DMS79 (cell line): ENCODE measurements around the gene ZCWPW1.

Experiments used
- DNase-seq: peaks from one replicate; lab custom pipeline; 2025; lab: John Stamatoyannopoulos, UW

The ZCWPW1 gene

DNA sequence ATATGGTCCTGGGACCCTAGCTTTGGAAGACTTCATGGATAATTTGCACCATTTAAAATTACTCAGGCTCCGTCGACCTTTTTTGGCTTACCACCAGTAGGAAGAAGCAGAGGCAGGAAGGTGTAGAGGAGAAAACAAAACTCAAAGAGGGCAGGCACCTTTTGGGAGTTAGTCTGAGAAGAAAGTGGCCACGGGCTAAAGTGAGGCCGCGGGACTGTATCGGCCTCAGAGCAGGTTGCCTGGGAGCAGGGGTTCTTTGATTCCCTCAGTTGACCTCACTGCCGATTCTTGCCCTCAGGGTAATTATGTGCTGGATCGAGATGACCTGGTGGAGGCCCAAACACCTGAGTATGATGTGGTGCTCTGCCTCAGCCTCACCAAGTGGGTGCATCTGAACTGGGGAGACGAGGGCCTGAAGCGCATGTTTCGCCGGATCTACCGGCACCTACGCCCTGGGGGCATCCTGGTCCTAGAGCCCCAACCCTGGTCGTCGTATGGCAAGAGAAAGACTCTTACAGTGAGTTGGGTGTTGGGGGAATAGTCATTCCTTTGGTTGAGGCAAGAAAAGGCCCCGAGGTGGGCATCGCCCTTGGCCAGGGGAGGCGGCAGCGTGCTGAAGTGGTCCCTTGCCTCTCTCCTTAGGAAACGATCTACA lies 4.2 kb upstream of the ZCWPW1 start:
- DNase-seq = no peak

DNA sequence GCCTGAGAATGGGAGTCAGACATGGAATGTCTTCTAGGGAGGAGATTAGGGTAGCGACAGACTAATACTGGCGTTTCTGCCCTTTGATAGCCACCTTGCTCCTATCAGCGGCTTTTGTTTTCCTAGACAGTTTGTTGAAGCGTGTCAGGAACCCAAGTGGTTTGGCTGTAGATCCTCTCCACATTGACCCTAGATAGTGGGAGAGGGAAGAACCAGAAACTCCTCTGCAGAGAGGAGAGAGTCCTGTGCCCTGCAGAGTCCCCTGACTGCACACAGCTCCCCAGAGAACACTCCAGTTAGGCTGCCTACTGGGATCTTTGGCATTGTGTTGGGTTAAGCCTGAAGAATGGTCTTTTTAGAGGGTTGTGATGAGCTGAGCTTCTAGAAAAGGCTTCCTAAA lies 3.5 kb upstream of the ZCWPW1 start:
- no peak for DNase-seq

DNA sequence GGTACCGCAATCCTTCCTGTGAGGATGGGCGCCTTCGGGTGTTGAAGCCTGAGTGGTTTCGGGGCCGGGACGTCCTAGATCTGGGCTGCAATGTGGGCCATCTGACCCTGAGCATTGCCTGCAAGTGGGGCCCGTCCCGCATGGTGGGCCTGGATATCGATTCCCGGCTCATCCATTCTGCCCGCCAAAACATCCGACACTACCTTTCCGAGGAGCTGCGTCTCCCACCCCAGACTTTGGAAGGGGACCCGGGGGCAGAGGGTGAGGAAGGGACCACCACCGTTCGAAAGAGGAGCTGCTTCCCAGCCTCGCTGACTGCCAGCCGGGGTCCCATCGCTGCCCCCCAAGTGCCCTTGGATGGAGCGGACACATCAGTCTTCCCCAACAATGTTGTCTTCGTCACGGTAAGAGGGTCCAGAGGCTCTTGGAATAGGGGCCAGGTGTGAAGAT lies 2.8 kb upstream of the ZCWPW1 start:
- DNase-seq = no peak

DNA sequence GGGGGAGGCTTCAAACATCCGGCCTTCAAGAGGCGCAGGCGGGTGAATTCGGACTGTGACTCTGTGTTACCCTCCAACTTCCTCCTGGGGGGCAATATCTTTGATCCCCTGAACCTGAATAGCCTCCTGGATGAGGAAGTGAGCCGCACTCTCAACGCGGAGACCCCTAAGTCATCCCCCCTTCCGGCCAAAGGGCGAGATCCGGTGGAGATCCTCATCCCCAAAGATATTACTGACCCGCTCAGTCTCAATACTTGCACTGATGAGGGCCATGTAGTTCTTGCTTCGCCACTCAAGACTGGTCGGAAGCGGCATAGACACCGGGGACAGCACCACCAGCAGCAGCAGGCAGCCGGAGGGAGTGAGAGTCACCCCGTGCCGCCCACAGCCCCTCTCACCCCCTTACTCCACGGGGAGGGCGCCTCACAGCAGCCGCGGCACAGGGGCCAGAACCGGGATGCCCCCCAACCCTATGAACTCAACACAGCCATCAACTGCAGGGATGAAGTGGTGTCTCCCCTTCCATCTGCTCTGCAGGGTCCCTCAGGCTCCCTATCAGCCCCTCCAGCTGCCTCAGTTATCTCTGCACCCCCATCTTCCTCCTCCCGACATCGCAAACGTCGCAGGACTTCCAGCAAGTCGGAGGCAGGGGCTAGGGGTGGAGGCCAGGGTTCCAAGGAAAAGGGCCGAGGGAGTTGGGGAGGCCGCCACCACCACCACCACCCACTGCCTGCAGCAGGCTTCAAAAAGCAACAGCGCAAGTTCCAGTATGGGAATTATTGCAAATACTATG lies 2.2 kb upstream of the ZCWPW1 start:
- DNase-seq = no peak

DNA sequence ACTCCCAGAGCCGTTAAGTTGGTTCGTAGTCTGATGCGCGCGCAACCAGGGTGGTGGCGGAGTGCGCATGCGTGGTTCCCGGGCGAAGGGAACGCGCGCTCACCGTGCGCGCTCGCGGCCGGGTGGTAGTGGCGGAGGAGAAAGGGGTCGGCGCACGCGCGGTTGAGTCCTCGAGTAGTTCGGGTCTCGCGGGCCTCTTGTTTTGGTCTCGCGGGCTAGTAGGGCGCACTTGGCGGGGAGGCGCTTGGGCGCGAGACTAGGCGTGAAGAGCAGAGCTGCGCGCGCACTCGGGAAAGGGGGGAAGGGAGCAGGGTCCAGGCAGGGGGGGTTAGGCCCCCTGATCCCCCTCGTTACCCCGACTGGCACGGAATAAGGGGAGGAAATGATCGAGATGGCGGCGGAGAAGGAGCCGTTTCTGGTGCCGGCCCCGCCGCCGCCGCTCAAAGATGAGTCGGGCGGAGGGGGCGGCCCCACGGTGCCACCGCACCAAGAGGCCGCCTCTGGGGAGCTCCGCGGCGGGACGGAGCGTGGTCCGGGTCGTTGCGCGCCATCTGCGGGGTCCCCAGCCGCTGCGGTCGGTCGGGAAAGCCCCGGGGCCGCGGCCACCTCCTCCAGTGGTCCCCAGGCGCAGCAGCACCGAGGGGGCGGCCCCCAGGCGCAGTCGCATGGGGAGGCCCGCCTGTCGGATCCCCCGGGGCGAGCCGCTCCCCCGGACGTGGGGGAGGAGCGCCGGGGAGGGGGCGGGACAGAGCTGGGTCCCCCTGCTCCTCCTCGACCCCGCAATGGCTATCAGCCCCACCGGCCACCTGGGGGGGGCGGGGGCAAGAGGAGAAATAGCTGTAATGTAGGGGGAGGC lies 1.4 kb upstream of the ZCWPW1 start, which contains the start of gene MEPCE:
Gene MEPCE, plus strand, starts transcription at position 195 of the 856 bp plus-strand sequence. Its CDS starts 188 bp downstream, at position 383.
- peak; percentile 95 for DNase-seq

DNA sequence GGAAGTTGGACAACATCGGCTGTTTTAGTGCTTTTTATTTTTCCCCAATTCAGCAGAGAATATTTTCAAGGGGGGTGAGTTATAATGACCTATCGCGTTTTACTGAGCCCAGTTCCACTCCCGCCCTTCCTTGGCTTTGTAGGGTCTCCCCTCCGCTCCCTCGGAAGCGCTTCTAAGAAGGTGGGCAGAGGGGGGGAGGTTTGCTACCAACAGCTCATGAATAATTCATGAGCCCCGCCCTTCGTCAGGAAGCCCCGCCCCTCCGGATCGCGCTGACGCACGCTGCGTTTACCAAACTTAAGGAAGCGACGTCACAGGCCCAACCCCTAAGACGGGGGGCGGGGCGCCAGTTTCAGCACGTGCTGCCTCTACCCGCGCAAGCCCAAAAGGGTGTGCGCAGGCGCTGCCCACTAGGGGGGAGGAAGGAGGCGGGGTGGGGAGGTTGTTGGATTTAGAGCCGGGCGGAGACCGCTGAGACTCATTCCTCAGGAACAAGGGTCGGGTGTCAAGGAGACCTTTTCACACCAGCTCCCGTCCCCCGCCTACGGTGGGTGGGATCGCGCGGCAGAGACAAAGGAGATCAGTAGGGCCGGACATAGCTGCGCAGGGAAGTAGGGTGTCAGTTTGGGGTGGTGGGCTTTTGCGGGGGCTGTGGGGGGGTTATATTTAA lies 599 bp upstream of the ZCWPW1 start:
- peak; percentile 96 for DNase-seq

DNA sequence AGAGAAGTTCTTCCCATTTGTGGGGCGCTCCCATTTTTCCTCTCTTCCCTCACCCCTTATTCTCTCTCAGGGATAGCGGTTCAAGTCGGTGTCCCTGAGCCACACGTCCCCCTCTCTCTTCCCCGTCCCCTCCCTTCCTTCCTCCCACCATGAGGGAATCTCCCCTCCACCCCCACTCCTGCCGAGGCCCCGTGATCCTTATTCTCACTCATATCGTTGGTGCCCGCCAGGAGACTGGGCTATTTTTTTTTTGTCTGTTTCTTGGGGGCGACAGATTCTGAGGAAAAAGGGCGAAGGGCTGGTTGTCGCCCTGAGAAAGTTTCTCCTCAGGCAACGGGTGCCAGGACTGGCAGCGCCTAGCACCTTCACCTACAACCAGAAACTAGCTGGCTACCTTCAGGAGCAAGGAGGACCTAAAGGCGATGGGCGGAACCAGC lies 723 bp downstream of the ZCWPW1 start:
- no peak for DNase-seq

DNA sequence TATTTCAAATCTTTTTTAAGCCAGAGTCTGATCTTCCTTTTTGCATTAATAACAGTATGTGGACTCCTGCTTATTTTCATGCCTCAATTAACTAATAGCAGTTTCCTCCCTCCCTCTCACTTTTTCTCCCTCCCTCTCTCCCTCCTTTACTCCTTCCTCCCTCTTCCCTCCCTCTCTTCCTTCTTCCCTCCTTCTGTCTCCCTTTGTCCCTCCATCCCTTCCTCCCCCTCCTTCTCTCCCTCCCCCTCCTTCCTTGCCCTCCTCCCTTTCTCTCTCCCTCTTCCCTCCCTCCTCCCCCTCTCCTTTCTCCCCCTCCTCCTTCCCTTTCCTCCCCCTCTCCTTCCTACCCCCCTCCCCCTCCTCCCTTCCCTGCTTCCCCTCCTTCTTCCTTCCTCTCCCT lies 2.0 kb downstream of the ZCWPW1 start:
- DNase-seq = no peak

DNA sequence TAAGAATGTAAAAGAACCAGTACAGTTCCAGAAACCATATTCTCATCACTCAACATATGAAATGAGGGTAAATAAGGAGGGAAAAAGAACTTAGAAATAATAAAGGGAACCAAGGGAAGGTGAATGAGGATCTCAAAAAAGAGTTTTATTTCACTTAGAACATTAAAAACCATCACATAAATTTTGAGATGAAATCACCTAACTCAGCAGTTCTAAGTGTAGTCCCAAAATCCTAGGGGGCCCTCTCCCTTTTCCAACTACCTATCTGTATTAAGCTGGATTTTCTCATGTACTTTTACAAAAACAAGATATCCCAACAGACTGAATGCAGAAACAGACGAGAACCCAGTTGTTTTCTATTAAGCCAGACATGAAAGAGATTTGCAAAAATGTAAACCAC lies 3.2 kb downstream of the ZCWPW1 start:
- no peak for DNase-seq

DNA sequence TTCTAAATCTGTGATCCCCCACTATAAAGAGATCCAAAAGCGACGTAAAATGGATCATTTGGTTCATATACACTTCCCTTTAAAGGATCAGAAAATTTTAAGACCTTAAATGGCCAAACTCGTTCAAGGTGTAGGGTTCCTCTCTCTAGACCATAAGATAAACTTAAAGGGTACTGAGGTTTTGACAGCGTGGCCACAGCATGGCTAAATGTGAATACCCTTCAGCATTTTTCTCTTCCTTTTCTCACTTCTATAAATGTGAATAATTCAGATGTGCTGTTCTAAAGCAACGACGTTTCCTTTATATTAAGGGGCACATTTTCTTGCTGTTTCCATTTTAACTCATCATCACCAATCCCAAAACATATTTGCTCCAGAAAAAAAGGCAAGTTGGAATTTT lies 5.2 kb downstream of the ZCWPW1 start:
- DNase-seq = no peak

DNA sequence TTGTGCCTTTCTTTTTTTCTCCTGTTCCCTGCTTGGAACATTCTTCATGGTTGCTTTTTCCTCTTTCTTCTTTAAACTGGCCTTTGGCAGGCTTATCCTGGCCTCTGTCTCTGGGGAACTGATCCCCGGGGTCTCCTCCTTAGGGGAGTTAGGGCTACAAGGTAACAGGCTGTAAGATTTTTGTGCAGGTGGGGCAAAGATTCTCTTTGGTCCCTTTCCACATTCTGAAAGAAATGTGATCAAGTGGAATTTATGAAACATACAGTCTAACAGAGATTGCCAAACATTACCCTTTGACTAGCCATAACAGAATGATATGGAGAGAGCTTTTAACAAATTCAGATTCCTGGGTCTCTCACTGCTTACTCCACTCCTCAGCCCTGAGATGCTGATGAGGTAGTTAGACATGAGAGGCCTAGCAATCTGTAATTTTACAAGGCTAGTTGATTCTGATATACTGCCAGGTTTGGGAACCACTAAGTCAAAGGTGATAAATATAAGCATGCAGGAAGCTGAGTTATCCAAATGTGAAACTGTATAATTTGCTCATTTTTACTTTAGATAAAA lies 8.8 kb downstream of the ZCWPW1 start:
- DNase-seq = no peak

DNA sequence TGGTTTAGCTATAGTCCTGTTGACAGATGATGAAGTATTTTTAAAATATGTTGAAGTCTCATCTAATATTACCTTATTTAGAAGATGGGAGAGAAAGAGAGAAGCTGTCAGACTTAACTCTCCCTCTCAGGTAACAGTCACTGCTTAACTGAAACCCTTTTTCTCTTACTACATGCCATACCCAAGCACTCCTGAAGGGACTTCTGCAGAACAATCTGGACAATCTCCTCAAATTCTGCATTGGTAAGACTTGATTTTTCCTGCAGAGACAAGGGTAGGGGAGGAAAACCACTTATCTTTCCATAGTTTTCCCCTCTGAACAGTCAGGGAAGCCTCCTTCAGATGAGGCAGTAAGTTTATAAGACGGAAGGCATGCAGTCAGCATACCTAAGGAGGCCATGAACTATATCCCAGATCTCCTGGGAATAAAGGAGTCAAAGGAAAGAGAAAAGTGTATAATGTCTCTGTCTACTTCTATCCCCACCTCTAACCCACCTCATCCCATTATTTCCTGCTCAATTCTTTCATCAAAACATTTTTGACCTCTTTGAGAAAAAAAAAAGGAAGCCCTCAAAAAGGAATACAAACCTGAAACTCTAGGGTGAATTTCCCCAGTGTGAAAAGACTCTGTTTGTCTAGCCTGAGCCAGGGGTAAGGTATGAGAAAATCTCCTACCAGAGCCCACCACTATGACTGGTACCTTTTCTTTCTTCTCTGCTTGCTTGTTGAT lies 9.4 kb downstream of the ZCWPW1 start:
- DNase-seq = no peak

DNA sequence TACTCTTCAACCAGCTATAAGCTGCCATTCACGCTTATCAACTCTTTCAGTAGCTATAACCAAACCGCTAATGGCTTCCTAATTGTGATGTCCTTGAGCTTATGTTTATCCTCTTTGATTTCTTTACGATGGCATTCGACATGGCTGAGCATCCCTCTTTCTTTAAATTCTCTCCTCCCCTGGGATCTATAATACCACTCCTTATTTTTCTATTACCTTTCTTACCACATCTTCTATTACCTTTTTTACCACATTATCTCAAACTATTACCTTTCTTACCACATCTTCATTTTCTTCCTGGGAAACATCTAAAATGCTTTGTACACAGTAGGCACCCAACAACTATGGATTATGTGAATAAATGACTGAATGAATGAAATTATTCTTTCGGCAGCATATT lies 13.1 kb downstream of the ZCWPW1 start:
- no peak for DNase-seq

DNA sequence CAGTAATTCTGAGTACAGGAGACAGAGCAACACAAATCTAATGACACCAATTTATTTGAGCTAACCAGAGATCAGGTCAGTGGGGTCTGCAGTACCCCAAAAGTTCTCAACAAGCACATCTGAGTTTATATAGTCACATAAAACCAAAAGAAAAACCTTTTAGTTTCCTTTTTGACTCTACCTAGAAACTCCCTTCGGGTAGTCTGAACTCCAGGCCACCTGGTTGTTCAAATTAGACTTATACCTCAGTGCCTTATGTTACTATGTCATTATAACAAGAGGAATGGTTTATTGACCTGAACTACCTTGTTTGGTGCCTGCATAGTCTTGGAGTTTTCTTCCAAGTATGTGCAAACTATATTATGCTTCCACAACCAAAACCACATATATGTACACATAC lies 14.6 kb downstream of the ZCWPW1 start:
- no peak for DNase-seq

DNA sequence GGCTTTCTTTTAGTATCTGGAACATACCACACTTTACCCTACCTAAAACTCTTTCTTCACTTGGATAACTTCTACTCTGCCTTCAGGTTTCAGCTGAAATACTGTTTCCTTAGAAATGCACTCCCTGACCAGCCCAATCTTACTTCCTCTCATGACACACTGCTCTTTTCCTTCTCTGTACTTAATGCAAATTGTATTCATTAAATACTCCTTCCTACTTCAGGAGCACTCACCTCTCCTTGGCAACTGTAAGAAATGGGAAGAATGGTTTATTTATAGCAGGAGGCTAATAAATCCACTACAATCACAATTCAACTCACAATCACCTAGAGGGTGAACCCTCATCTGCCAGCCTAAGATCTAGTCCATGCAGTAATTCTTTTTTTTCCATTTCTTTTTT lies 15.2 kb downstream of the ZCWPW1 start:
- no peak for DNase-seq

DNA sequence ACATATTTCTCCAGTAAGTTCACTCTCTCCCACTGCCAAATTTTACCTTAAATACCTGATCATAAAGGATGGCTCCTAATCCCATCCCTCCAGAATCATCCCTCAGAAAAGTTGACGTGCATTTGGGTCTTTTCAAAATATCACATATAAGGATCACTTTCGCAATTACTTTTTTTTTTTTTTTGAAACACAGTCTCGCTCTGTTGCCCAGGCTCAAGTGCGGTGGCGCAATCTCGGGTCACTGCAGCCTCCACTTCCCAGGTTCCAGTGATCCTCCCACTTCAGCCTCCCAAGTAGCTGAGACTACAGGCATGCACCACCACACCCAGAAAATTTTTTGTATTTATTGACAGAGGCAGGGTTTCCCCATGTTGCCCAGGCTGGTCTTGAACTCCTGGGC lies 17.4 kb downstream of the ZCWPW1 start:
- DNase-seq = no peak

DNA sequence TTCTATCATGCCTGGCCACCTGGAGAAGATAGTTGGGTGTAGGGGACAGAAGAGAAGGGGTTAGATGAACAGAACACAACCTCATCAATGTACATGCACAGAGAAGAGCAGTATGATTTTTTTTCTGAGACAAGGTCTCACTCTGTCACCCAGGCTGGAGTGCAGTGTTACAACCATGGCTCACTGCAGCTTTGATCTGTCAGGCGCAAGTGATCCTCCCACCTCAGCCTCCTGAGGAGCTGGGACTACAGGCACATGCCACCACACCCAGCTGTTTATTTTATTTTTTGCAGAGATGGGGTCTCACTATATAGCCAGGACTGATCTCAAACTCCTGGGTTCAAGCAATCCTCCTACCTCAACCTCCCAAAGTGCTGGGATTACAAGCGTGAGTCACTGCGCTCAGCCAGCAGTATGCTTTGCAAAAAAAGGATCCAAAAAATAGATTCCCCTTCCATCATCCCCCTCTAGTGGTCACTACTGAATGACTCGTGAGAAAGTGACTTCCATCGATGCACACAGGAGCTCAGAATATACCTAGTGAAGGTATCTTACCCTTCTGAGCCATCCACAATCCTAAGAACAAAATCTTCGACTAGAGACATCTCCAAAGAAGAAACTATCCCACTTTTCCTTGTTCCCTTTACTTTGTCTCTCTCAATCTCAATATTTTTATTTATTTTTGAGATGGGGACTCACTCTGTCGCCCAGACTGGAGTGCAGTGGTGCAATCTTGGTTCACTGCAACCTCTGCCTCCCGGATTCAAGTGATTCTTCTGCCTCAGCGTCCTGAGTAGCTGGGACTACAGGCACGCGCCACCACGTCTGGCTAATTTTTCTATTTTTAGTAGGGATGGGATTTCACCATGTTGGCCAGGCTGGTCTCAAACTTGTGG lies 21.0 kb downstream of the ZCWPW1 start:
- peak; percentile 9 for DNase-seq

DNA sequence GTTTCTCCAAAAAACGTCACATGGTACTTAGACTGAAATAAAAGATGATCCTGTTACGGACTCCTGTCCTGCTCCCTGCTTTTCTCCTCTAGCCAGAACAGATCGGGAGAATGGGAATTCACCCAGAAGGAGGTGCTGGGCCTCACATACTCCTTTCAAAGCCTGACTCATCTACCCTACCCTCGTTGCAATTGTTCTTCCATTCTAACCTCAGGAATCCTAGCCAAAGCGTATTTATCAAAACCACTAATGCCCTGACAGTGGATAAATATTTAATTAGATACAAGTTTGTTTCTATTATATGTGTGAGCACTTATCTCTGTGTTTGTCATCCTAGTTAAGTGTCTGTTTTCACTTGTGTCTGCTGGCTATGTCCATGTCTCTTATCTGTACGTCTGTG lies 21.7 kb downstream of the ZCWPW1 start:
- no peak for DNase-seq

DNA sequence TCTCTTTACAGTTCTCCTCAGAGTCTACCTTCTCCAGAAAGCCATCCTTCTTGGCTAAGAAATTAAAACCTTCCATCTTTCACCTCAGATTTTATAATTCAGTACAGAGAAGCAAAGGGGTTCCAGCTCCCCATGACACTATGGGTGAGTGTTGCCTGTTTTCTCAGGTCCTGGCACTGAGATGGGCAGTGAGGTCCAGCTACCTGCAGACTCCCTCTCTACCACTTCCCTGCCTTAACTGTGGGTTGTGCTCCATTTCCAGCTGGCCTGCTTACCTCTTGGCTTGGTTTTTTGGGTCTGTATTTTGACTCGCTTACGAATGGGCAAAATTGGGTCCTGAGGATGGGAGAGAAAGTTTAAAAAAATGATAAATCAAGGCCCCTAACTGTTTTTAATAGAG lies 26.3 kb downstream of the ZCWPW1 start:
- no peak for DNase-seq

DNA sequence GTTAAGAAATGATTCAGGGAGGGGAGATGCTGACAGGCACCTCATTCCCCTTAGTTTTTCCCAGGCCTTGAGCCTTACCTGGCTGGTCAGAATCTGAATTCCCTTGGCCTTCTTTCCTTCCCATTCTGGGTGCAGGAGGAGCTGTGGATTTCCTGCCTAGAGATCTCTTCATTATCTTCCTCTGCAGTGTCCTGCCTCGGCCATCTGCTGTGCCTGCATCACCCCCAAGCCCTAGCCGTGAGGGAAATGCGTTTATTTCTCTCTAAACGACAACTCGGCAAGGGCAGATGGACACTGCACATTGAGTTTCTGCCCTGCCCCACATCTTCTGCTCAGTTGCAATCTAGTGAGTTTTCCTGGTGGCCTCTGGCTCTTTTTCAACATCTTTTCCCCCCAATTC lies 26.7 kb downstream of the ZCWPW1 start:
- no peak for DNase-seq
